ENCODE measurements around the gene SLC27A2.

DNA sequence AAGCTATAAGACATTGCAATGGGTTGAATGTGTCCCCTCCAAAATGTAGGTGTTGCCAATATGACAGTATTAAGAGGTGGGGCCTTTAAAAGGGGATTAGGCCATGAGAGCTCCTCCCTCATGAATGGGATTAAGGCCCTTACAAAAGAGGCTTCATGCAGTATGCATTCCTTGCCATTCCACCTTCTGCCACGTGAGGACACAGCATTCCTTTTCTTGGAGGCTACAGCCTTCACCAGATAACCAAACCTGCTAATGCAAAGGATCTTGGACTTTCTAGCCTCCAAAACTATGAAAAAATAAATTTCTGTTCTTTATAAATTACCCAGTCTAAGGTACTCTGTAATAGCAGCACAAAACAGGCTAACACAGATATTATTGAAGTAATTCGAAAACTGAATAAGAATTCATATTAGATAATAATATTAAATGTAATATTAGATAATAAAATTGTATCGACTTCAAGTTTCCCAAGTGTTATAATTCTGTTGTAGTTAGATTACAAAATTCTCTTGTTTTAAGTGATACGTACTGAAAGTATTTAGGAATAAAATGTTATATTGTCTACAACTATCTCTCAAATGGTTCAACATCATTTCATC is 33.5 kb upstream of the SLC27A2 start:
- TF ChIP-seq GATA3 (IDR thresholded peaks at IDR 0.05; ENCODE audit: low read depth, low read length) = no peak
- TF ChIP-seq GATA2 (IDR thresholded peaks at IDR 0.05; ENCODE audit: low read depth, low read length) = no peak
